Testis (tissue), 2 donors: ENCODE results near the gene MAML2.

Source experiments
- POLR2A ChIP-seq: fragments of 450-650 bp; IDR thresholded peaks from one replicate; pipeline ENCODE4 v1.6.1; 2017; ENCODE audit warnings: antibody characterized with exemption, mild to moderate bottlenecking, moderate library complexity
- TF ChIP-seq, protein P1 (sequence below), 3 experiments: fragments of 450-650 bp in 2 of 3; fragments of 200-600 bp in 1 of 3; sonication (generic) in 1 of 3; IDR thresholded peaks; one replicate each; pipeline ENCODE4 v1.5.1; 2016 to 2019; ENCODE audit warnings: antibody characterized with exemption in 3 of 3, mild to moderate bottlenecking in 2 of 3, moderate library complexity in 1 of 3

- TF ChIP-seq, protein P1, sequence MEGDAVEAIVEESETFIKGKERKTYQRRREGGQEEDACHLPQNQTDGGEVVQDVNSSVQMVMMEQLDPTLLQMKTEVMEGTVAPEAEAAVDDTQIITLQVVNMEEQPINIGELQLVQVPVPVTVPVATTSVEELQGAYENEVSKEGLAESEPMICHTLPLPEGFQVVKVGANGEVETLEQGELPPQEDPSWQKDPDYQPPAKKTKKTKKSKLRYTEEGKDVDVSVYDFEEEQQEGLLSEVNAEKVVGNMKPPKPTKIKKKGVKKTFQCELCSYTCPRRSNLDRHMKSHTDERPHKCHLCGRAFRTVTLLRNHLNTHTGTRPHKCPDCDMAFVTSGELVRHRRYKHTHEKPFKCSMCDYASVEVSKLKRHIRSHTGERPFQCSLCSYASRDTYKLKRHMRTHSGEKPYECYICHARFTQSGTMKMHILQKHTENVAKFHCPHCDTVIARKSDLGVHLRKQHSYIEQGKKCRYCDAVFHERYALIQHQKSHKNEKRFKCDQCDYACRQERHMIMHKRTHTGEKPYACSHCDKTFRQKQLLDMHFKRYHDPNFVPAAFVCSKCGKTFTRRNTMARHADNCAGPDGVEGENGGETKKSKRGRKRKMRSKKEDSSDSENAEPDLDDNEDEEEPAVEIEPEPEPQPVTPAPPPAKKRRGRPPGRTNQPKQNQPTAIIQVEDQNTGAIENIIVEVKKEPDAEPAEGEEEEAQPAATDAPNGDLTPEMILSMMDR (IDR thresholded peaks at IDR 0.05): no peak
- TF ChIP-seq POLR2A: no peak
Observed at GRCh38 chr11:95989780-95990179, 353.2 kb downstream of the MAML2 start.
